Vagina (tissue), 2 donors: Measurements from ENCODE around the gene CDKL5.

Source experiments
- POLR2A ChIP-seq, 2 donors: fragments of 450-650 bp; IDR thresholded peaks; one replicate each; pipeline ENCODE4 v1.6.1; 2017; ENCODE audit warnings: antibody characterized with exemption in 2 of 2, mild to moderate bottlenecking in 2 of 2, moderate library complexity in 2 of 2
- POLR2AphosphoS5 ChIP-seq, 2 donors: sonication (generic); formaldehyde crosslinking; IDR thresholded peaks; one replicate each; pipeline ENCODE4 v1.9.0; 2017; ENCODE audit warnings: antibody characterized with exemption in 2 of 2, mild to moderate bottlenecking in 2 of 2, low read depth in 1 of 2; ENCODE audit not compliant: insufficient read depth in 1 of 2
- TF ChIP-seq, protein P1 (sequence below), 3 experiments: fragments of 450-650 bp in 2 of 3; fragments of 200-600 bp in 1 of 3; sonication (generic) in 1 of 3; IDR thresholded peaks; one replicate each; pipeline ENCODE4 v1.5.1; 2017 to 2019; ENCODE audit warnings: antibody characterized with exemption in 3 of 3, mild to moderate bottlenecking in 2 of 3, moderate library complexity in 2 of 3

DNA sequence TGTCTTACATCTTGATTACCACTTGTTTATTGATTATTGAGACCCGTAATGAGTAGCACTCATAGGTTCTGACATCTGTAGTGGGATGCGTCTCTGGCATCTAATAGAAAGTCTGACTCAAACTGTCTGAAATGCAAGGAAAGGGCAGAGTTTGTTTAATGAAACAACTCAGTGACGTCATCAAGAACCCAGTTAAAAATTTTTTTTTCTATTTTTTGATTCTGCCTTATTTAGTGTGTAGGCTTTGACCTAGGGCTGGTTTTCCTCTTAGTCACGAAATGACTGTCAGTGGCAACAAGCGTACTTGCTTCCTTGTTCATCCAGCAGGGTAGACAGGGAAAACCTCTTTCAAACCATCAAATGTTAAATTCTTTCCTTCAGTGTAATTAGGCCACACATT is 3.1 kb upstream of the CDKL5 start:
- no peak for TF ChIP-seq POLR2AphosphoS5 (IDR thresholded peaks at IDR 0.05; ENCODE audit: insufficient read depth in 1 of 2, low read depth in 1 of 2)
- TF ChIP-seq, protein P1, sequence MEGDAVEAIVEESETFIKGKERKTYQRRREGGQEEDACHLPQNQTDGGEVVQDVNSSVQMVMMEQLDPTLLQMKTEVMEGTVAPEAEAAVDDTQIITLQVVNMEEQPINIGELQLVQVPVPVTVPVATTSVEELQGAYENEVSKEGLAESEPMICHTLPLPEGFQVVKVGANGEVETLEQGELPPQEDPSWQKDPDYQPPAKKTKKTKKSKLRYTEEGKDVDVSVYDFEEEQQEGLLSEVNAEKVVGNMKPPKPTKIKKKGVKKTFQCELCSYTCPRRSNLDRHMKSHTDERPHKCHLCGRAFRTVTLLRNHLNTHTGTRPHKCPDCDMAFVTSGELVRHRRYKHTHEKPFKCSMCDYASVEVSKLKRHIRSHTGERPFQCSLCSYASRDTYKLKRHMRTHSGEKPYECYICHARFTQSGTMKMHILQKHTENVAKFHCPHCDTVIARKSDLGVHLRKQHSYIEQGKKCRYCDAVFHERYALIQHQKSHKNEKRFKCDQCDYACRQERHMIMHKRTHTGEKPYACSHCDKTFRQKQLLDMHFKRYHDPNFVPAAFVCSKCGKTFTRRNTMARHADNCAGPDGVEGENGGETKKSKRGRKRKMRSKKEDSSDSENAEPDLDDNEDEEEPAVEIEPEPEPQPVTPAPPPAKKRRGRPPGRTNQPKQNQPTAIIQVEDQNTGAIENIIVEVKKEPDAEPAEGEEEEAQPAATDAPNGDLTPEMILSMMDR (IDR thresholded peaks at IDR 0.05) = no peak
- TF ChIP-seq POLR2A (IDR thresholded peaks at IDR 0.05) = no peak
